ENCODE measurements around the gene MRTFA. TPM values are rescaled to one million over a fixed set of nuclear protein-coding genes. Genes with fewer than 3 reads are reported as not detected.

Gene MRTFA
- total RNA-seq, 1 experiment from 2014 or later, result 28.0 TPM

- RAD21 ChIA-PET (ENCODE audit: low non-redundant PET in 1 of 2, low total read pairs in 2 of 2, uncharacterized antibody in 2 of 2, unreplicated experiment in 2 of 2), result no interaction called here
- TF ChIP-seq CBX3 (IDR thresholded peaks at IDR 0.05; ENCODE audit: low read depth) (no peak), POLR2AphosphoS5 (IDR thresholded peaks at IDR 0.05; ENCODE audit: low read depth, low read length) (no peak), MAX (IDR thresholded peaks at IDR 0.05) (no peak), SRF (IDR thresholded peaks at IDR 0.05; ENCODE audit: low read depth) (no peak)
- no peaks in the 10 kb centered on the region for H3K9me3 ChIP-seq (ENCODE audit: control insufficient read depth in 1 of 2, insufficient read depth in 1 of 2, low read depth in 1 of 2, low read length in 2 of 2)
- no peaks in the 10 kb centered on the region for H3K79me2 ChIP-seq (ENCODE audit: insufficient read depth, low read length)
- CTCF ChIA-PET, result interaction anchor here (0.7 to 1.3 kb wide), 2 partner anchors 8 to 13 kb away, joined by 3 to 5 read pairs; no protein-coding TSS in a partner anchor
- H3K9me2 ChIP-seq (ENCODE audit: insufficient read depth), result no peaks in the 10 kb centered on the region
- H3K27ac ChIP-seq (ENCODE audit: low read depth, low read length), result no peak overlapping the region
- ATAC-seq, result no peak
- H3K27me3 ChIP-seq (ENCODE audit: insufficient read depth, low read length), result no peaks in the 10 kb centered on the region
- H3K4me2 ChIP-seq (ENCODE audit: low read length), result no peak overlapping the region
- no peak overlapping the region for H3K4me3 ChIP-seq (replicated peaks in 1 of 2; ENCODE audit: low read depth in 1 of 2, low read length in 2 of 2)
- H3K9ac ChIP-seq (ENCODE audit: low read length), result no peak overlapping the region
- no peak overlapping the region for H2AFZ ChIP-seq (ENCODE audit: low read depth, low read length, poor library complexity, severe bottlenecking)
- BruUV-seq (replicated peaks), result no TSS peak
- no peaks in the 10 kb centered on the region for H4K20me1 ChIP-seq (ENCODE audit: insufficient read depth)
- intact Hi-C loops (cut with micrococcal nuclease), result no loop called here
- H3K36me3 ChIP-seq (ENCODE audit: control insufficient read depth in 1 of 2, insufficient read depth in 2 of 2, low read length in 2 of 2), result no peaks in the 10 kb centered on the region
- POLR2A ChIA-PET, result interaction anchor here (0.7 kb wide), 1 partner anchor 127 kb away, joined by 3 read pairs; no protein-coding TSS in a partner anchor
- no peak for DNase-seq (ENCODE audit: low read depth, low spot score)
- H3K4me1 ChIP-seq (ENCODE audit: control insufficient read depth in 1 of 2, insufficient read depth in 2 of 2, low read length in 2 of 2), result no peaks in the 10 kb centered on the region
These were observed 120.1 kb downstream of the MRTFA start for GRCh38 chr22:40516416-40516815.

GRCh38 chr22:40512426-40513136 lies 123.9 kb downstream of the MRTFA start:
- Histone ChIP-seq H4K20me1 (ENCODE audit: insufficient read depth) (no peaks in the 10 kb centered on the region), H3K9ac (ENCODE audit: low read length) (no peak overlapping the region), H3K4me3 (replicated peaks in 1 of 2; ENCODE audit: low read depth in 1 of 2, low read length in 2 of 2) (no peak overlapping the region), H2AFZ (ENCODE audit: low read depth, low read length, poor library complexity, severe bottlenecking) (no peak overlapping the region), H3K27me3 (ENCODE audit: insufficient read depth, low read length) (no peaks in the 10 kb centered on the region), H3K4me1 (ENCODE audit: control insufficient read depth in 1 of 2, insufficient read depth in 2 of 2, low read length in 2 of 2) (no peaks in the 10 kb centered on the region), H3K9me3 (ENCODE audit: control insufficient read depth in 1 of 2, insufficient read depth in 1 of 2, low read depth in 1 of 2, low read length in 2 of 2) (no peaks in the 10 kb centered on the region), H3K36me3 (ENCODE audit: control insufficient read depth in 1 of 2, insufficient read depth in 2 of 2, low read length in 2 of 2) (no peaks in the 10 kb centered on the region), H3K27ac (ENCODE audit: low read depth, low read length) (no peak overlapping the region), H3K4me2 (ENCODE audit: low read length) (no peak overlapping the region), H3K9me2 (ENCODE audit: insufficient read depth) (no peaks in the 10 kb centered on the region), H3K79me2 (ENCODE audit: insufficient read depth, low read length) (no peaks in the 10 kb centered on the region)
- ChIA-PET POLR2A (interaction anchor here (0.7 to 1.3 kb wide), 2 partner anchors 18 to 21 kb away, joined by 3 read pairs; no protein-coding TSS in a partner anchor), CTCF (interaction anchor here (0.6 to 1.8 kb wide), 4 partner anchors 12 to 249 kb away, joined by 3 to 9 read pairs (median 4); no protein-coding TSS in a partner anchor), RAD21 (ENCODE audit: low non-redundant PET in 1 of 2, low total read pairs in 2 of 2, uncharacterized antibody in 2 of 2, unreplicated experiment in 2 of 2) (no interaction called here)
- BruUV-seq (replicated peaks), result no TSS peak
- DNase-seq (ENCODE audit: low read depth, low spot score) (no peak), ATAC-seq (no peak)
- intact Hi-C loops (cut with micrococcal nuclease), result no loop called here
- TF ChIP-seq YY1 (IDR thresholded peaks at IDR 0.05; ENCODE audit: extremely low read depth, insufficient replicate concordance, low read depth, low read length) (no peak), CEBPB (IDR thresholded peaks at IDR 0.05; ENCODE audit: low read depth) (peak; percentile 58)
